ENCODE results near the gene ZSCAN20.

DNA sequence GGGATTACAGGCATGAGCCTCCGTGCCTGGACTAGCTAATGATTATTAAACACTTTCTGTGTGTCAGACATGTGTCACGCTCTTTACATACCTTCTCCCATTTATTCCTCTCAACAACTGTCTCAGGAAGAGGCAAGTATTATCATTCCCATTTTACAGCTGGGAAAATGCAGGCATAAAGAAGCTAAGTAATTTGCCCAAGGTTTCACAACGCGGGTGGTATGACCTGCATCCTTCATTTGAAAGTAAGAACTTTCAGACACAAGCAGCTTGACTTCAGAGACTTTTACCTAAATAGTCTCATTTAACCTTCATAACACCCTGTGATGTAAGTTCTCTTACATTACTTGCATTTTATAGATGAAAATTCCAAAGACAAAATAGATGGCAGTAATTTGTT lies 1.0 kb upstream of the ZSCAN20 start:
- no peak for TF ChIP-seq POLR2A (IDR thresholded peaks at IDR 0.05; ENCODE audit: low read depth, low read length)
- TF ChIP-seq TAF1 (IDR thresholded peaks at IDR 0.05; ENCODE audit: low read depth, low read length): no peak
